HG03520 (cell line): ENCODE measurements around the gene GUCY1A1.

Experiments
- ATAC-seq: cut with Tn5 transposase; IDR thresholded peaks from one replicate; pipeline ENCODE4 v1.9.1; 2021; ENCODE audit warnings: mild to moderate bottlenecking, moderate library complexity; ENCODE audit not compliant: unreplicated experiment

GUCY1A1 gene

DNA sequence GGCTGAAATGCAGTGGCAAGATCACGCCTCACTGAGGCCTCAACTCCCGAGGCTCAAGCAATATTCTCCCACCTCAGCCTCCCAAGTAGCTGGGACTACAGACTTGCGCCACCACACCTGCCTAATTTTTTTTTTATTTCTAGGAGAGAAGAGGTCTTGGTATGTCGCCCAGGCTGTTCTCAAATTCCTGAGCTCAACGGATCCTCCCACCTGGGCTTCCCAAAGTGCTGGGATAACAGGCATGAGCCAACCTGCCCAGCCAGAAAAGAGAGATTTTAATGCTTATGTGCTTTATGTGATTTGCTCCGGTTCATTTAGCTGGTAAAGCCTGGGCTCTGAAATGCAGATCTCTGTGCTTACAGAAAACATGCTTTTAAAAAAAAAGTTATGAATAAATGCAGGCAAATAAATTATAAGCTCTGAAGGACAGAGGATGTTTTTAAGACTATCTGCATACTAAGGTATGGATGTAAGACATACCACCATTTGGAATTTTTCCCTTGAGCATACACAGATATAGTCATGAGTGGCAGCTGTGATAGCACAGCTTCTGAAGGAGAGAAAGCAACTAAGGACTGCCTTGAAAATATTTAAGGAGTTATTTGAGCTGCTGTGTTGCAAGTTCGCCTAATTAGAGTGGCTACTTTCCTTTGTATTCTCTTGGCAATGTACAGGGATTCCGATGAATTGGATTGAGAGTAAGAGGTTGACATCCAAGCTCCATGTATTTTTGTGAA is 106.0 kb downstream of the GUCY1A1 start:
- no peak for ATAC-seq

DNA sequence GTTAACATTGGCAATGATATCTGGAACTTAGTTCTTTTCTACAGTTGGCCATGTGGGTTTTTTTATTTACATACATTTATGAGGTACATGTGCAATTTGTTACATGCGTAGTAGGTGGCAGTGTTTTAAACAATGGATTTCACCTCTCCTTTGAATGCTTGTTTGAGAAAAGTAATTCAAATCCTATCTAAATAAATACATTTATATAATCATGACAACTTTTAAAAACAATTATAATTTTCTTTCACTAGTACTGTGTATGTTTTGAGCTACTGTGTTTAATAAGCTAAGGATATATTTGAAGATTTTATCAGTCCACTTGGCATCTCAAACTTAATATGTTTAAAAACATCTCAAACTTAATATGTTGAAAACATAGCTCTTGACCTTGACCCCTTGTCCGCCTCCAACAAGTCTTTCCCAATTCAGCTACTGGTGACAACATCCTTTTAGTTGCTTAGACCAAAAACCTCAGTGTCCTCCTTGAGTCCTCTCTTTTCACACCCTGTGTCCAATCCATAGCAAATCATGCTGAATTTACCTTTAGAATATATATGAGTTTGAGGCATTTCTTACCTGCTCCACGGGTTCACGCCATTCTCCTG is 106.7 kb downstream of the GUCY1A1 start:
- no peak for ATAC-seq

DNA sequence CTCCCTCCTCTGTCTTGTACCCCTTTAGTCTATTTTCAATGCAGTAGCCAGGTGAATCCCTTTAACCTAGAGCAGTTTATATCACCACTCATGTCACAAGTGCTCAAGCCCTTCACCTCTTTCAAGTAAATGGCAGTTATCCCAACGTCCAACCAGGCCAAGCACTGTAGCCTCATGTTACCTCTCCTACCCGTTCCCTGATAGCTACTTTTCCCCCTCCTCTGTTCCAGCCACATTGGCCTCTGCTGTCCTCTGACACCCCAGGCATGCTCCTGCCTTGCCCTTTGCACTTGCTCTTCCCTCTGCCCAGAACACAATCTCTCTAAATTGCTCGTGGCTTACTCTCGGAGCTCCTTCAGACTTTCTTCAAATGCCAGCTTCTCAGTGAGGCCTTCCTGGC is 107.4 kb downstream of the GUCY1A1 start:
- ATAC-seq = no peak

DNA sequence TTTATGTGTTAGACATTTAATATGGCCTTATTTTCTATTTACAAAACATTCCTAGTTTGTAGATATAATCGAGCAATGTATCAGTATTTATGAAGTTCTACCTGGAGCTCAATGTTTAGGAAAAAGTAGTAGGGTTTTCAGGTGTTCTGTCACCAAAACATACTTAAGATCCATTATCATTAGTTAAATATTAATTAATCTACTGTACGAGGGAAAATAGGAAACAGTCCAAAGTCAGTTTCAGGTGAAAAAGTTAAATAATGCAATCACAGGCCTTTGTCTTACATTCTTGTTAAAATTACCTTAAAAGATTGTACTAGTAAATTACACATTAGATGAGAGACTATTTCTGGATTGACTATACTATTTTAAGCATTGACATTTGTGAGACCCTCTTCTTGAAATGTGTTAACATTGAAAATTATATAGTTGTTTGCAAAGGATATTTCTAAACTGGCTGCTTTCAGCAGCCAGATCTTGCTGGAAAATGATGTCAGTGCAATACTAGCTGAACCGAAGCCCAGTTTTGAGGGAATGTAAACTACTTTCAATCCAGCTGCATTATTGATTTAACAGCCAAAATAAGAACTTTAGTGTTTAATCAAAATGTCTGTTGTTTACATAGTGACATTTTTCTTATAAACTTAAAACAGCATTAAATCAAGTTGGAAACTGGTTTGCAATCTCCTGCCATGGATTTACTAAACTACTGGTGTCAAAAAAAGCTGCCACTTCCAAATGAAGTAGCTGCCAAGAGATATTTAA is 111.5 kb downstream of the GUCY1A1 start:
- ATAC-seq = no peak

DNA sequence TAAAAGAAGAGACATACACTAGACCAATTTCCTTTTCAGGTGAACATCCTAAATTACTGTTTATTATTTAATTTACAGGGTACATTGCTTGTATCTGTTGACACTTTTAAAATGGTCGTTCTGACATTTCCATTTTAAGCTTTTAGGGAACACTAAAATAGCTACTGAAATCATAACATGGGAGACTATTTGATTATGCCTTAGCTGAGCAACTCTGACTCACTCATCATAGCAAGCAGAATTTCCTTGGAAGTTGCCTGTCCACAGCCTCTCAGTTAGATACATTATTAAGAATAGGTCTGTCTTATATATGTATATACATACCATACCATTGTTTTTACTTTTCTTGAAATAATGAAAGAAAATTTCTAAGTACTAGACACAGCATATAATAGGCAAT is 114.1 kb downstream of the GUCY1A1 start:
- no peak for ATAC-seq

DNA sequence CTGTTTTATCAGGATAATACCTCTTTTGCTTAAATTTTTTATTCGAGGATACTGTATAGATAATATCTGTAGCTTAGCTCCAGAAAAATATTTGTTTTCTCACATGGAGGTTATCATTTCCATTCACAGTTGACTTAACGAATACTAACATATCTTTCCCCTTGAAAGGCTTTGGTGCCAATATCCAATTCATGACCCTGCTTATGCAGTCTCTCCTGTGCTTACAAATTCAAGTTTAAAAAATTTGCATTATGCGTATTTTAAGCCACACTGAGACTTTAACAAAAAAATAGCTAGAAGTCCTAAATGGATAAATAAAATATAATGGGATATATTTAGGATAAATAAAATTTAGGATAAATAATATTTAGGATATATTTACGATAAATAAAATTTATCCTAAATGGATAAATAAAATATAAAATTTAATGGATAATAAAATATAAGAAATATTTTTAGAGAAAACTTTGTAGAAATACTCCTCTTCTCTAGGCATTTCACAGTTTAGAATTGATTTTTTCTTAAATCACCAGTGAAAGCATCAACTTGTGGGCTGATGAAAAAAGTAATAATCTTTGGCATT is 114.7 kb downstream of the GUCY1A1 start:
- ATAC-seq = no peak
